ENCODE results near the gene JOSD1.

The JOSD1 gene

GRCh38 chr22:38700789-38701628 lies at the start of gene JOSD1:
Gene JOSD1, minus strand, starts transcription at chr22:38700943. Its CDS starts 956 bp downstream, at chr22:38699987.
- peak; percentile 97 to 98 for DNase-seq

GRCh38 chr22:38750104-38750503 lies 49.4 kb upstream of the JOSD1 start:
- no peak for DNase-seq

- no peak for DNase-seq
Measured at GRCh38 chr22:38748487-38749136, 47.9 kb upstream of the JOSD1 start.

GRCh38 chr22:38745676-38746460 lies 45.1 kb upstream of the JOSD1 start:
- no peak for DNase-seq

GRCh38 chr22:38744981-38745380 lies 44.2 kb upstream of the JOSD1 start:
- no peak for DNase-seq

- no peak for DNase-seq
Measured at GRCh38 chr22:38742176-38742942, 41.6 kb upstream of the JOSD1 start.

- DNase-seq: no peak
Measured at GRCh38 chr22:38741576-38741975, 40.8 kb upstream of the JOSD1 start.

- DNase-seq: no peak
Measured at GRCh38 chr22:38741166-38741565, 40.4 kb upstream of the JOSD1 start.

- no peak for DNase-seq
Measured at GRCh38 chr22:38740754-38741153, 40.0 kb upstream of the JOSD1 start.

- no peak for DNase-seq
Measured at GRCh38 chr22:38740116-38740723, 39.5 kb upstream of the JOSD1 start.

GRCh38 chr22:38739300-38740055 lies 38.7 kb upstream of the JOSD1 start:
- DNase-seq: no peak

- no peak for DNase-seq
Measured at GRCh38 chr22:38738475-38739070, 37.8 kb upstream of the JOSD1 start.

GRCh38 chr22:38737302-38738060 lies 36.7 kb upstream of the JOSD1 start:
- DNase-seq: no peak

- DNase-seq: no peak
Measured at GRCh38 chr22:38736257-38736570, 35.5 kb upstream of the JOSD1 start.

- DNase-seq: no peak
Measured at GRCh38 chr22:38735465-38736256, 34.9 kb upstream of the JOSD1 start.

GRCh38 chr22:38735126-38735464 lies 34.4 kb upstream of the JOSD1 start:
- no peak for DNase-seq

GRCh38 chr22:38734421-38735100 lies 33.8 kb upstream of the JOSD1 start:
- DNase-seq: no peak

GRCh38 chr22:38733724-38734381 lies 33.1 kb upstream of the JOSD1 start:
- no peak for DNase-seq

GRCh38 chr22:38733329-38733723 lies 32.6 kb upstream of the JOSD1 start:
- peak; percentile 41 to 62 for DNase-seq

Data from CD4-positive, alpha-beta T cell treated with Interferon alpha-2 for 1 hour (primary cell).